GM06990 (cell line): ENCODE data around the gene FAM89B.
"Not testable (repeated sequence)": the region's sequence is repeated elsewhere in the genome, so short reads cannot be mapped to it uniquely, and the experiment has no call there.

Source experiments
- DNase-seq: peaks from one replicate; pipeline ENCODE4 v3.0.0-alpha.2; 2011; ENCODE audit not compliant: insufficient read length; ENCODE audit errors: extremely low read depth
- H3K27me3 ChIP-seq: replicated peaks from 2 replicates; pipeline ENCODE4 v1.6.0; 2011; ENCODE audit warnings: low read length; ENCODE audit not compliant: control insufficient read depth, insufficient read depth
- H3K36me3 ChIP-seq: 2 replicates; pipeline ENCODE4 v1.5.1; 2011; ENCODE audit warnings: low read length; ENCODE audit not compliant: control insufficient read depth, insufficient read depth
- H3K4me3 ChIP-seq: replicated peaks from 2 replicates; pipeline ENCODE4 v1.5.1; 2011; ENCODE audit warnings: low read depth, mild to moderate bottlenecking, control low read depth, low read length
- CTCF ChIP-seq: IDR thresholded peaks from 2 replicates; pipeline ENCODE4 v1.5.1; 2011; ENCODE audit warnings: low read length, control low read depth, mild to moderate bottlenecking, inconsistent platforms; ENCODE audit not compliant: insufficient read depth, poor library complexity, severe bottlenecking

Gene FAM89B

DNA sequence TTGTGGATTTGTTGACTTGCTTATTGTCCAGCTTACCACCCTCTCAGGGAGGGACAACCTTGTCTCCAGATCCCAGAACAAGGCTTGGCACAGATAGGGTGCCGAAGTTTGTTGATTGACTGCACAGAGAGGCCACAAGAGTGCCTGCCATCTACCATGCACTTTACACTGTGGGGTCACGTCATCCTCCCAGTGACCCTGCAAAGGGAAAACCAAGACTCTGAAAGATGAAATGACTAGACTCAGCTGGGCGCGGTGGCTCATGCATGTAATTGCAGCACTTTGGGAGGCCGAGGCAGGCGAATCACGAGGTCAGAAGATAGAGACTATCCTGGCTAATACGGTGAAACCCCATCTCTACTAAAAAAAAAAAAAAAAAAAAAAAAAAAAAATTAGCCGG lies 9.6 kb upstream of the FAM89B start:
- Histone ChIP-seq H3K27me3 (no peaks in the 10 kb centered on the region), H3K36me3 (no peaks in the 10 kb centered on the region), H3K4me3 (no peak overlapping the region)
- TF ChIP-seq CTCF: no peak
- DNase-seq: no peak

DNA sequence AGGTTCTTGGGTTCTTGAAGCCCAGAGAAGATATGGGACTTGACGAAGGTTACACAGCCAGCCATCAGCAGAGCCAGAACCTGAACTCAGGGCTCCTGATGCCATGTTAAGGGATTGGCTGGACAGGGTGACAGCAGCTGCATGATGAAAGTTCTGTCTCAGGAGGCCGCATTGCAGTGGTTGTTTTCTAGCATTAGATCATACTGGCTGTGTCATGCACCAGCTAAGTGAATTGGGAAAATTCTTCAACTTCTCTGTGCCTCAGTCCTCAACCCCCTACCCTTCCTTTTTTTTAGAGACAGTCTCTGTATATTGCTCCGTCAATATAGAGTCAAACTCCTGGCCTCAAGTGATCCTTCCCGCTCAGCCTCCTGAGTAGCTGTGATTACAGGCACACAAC lies 8.7 kb upstream of the FAM89B start:
- no peaks in the 10 kb centered on the region for H3K27me3 ChIP-seq
- no peak for TF ChIP-seq CTCF
- no peak for DNase-seq
- no peaks in the 10 kb centered on the region for H3K36me3 ChIP-seq
- no peak overlapping the region for H3K4me3 ChIP-seq

- not testable (repeated sequence) for H3K4me3 ChIP-seq
Measured at GRCh38 chr11:65564879-65565559, 7.3 kb upstream of the FAM89B start.

DNA sequence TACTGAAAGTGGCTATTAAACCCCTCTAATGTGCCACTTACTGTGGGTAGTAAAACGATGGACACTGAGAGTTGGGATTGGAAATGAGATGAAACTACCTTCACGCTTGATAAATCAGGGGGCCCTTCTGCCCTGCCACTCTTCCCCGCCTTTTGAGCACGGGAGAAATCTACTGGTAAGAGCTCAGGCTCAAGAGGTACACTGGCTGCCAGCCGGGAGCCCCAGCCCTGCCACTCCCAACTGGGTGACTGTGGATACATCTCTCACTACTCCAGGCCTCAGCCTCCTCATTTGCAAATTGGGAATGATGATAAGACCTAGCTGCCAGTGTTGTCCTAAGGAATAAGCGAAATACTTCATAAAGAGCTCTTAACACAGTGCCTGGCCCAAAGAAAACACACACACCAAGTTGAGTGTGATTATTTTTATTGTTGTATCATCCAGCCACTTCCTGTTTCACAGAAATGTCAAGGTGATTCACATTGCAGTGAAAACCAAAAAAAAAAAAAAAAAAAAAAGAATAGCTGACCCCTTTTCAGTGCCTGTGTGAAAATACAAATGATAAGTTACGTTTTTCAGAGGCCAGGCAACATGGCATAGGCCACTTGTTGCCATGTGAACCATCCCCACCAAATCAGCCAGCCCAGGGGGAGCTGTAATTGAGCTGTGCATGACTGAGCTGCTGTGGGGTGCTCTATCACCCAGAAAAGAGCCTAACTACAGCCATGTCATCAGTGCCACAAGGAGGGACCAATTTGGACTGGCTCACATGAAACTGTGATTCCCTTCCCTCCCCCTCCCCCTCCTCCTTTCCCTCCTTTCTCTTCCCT lies 6.5 kb upstream of the FAM89B start:
- Histone ChIP-seq H3K36me3 (no peaks in the 10 kb centered on the region), H3K27me3 (no peaks in the 10 kb centered on the region), H3K4me3 (no peak overlapping the region)
- DNase-seq: no peak
- TF ChIP-seq CTCF: no peak

More at GRCh38 chr11:65564879-65565559, 7.3 kb upstream of the FAM89B start:
- not testable (repeated sequence) for H3K27me3 ChIP-seq, DNase-seq, H3K36me3 ChIP-seq

- H3K36me3 ChIP-seq: no peaks in the 10 kb centered on the region
- DNase-seq: no peak
- no peak for TF ChIP-seq CTCF
- H3K4me3 ChIP-seq: peak overlapping the region; percentile 82
- H3K27me3 ChIP-seq: no peaks in the 10 kb centered on the region
Measured at GRCh38 chr11:65569164-65569972, 3.0 kb upstream of the FAM89B start.
